IMR-90 (cell line): ENCODE data around the gene KLC4. TPM values are rescaled to one million over a fixed set of nuclear protein-coding genes. Genes with fewer than 3 reads are reported as not detected.

Source experiments
- polyA plus RNA-seq, 3 experiments: library from polyadenylated mRNA; depleted of rRNA; stranded (reverse); fragments of >200 nt; gene quantifications; 2 replicates each; pipeline ENCODE4 v1.2.3, GENCODE V29; 2012; ENCODE audit warnings: low replicate concordance in 1 of 3
- total RNA-seq: library from RNA; depleted of rRNA; stranded (reverse); fragments of >200 nt; gene quantifications from 2 replicates; pipeline ENCODE4 v1.2.3, GENCODE V29; 2012; rRNA removed

KLC4 gene
- total and polyA plus RNA-seq, 2 of the 4 experiments (the other 2 are of a cell fraction) = 10.9 to 13.0 TPM

Other genes with a start within 250 kb of the KLC4 start
- gene RPL7L1, start 180.0 kb upstream of the KLC4 start, total RNA-seq = 112 and 125 TPM in 2 replicates
- 31.3 and 43.0 TPM in 2 replicates for gene RPL7L1, start 180.0 kb upstream of the KLC4 start, polyA plus RNA-seq (2012; rRNA removed)
- gene PTCRA, start 143.6 kb upstream of the KLC4 start, total RNA-seq = not detected in 2 replicates
- gene PTCRA, start 143.6 kb upstream of the KLC4 start, polyA plus RNA-seq (2012; rRNA removed) = not detected in 2 replicates
- 13.3 and 15.3 TPM in 2 replicates for gene CNPY3, start 130.2 kb upstream of the KLC4 start, total RNA-seq
- 39.2 and 39.8 TPM in 2 replicates for gene CNPY3, start 130.2 kb upstream of the KLC4 start, polyA plus RNA-seq (2012; rRNA removed)
- gene GNMT, start 98.9 kb upstream of the KLC4 start, total RNA-seq = not detected in 2 replicates
- 0.36 TPM in 1 of 2 replicates, not detected in the other for gene GNMT, start 98.9 kb upstream of the KLC4 start, polyA plus RNA-seq (2012; rRNA removed)
- 9.4 and 10.6 TPM in 2 replicates for gene PEX6, start 80.5 kb upstream of the KLC4 start, total RNA-seq
- gene PEX6, start 80.5 kb upstream of the KLC4 start, polyA plus RNA-seq (2012; rRNA removed) = 9.6 and 10.4 TPM in 2 replicates
- 60.5 and 68.8 TPM in 2 replicates for gene PPP2R5D, start 75.1 kb upstream of the KLC4 start, total RNA-seq
- 50.6 and 55.6 TPM in 2 replicates for gene PPP2R5D, start 75.1 kb upstream of the KLC4 start, polyA plus RNA-seq (2012; rRNA removed)
- 116 and 119 TPM in 2 replicates for gene MEA1, start 45.7 kb upstream of the KLC4 start, total RNA-seq
- gene MEA1, start 45.7 kb upstream of the KLC4 start, polyA plus RNA-seq (2012; rRNA removed) = 126 TPM in 2 replicates
- 69.7 and 76.0 TPM in 2 replicates for gene KLHDC3, start 45.4 kb upstream of the KLC4 start, total RNA-seq
- 50.5 and 57.1 TPM in 2 replicates for gene KLHDC3, start 45.4 kb upstream of the KLC4 start, polyA plus RNA-seq (2012; rRNA removed)
- gene RRP36, start 38.0 kb upstream of the KLC4 start, total RNA-seq = 106 and 114 TPM in 2 replicates
- 54.3 and 55.1 TPM in 2 replicates for gene RRP36, start 38.0 kb upstream of the KLC4 start, polyA plus RNA-seq (2012; rRNA removed)
- gene CUL7, start 5.8 kb upstream of the KLC4 start, total RNA-seq = 33.3 and 39.3 TPM in 2 replicates
- 38.0 and 39.9 TPM in 2 replicates for gene CUL7, start 5.8 kb upstream of the KLC4 start, polyA plus RNA-seq (2012; rRNA removed)
- gene MRPL2, start 197 bp upstream of the KLC4 start, total RNA-seq = 15.8 and 18.1 TPM in 2 replicates
- gene MRPL2, start 197 bp upstream of the KLC4 start, polyA plus RNA-seq (2012; rRNA removed) = 45.9 and 46.8 TPM in 2 replicates
- gene PTK7, start 16.7 kb downstream of the KLC4 start, total RNA-seq = 44.4 and 47.1 TPM in 2 replicates
- gene PTK7, start 16.7 kb downstream of the KLC4 start, polyA plus RNA-seq (2012; rRNA removed) = 122 and 142 TPM in 2 replicates
- gene SRF, start 111.6 kb downstream of the KLC4 start, total RNA-seq = 20.6 TPM in 2 replicates
- gene SRF, start 111.6 kb downstream of the KLC4 start, polyA plus RNA-seq (2012; rRNA removed) = 56.3 and 69.1 TPM in 2 replicates
- 6.1 and 7.7 TPM in 2 replicates for gene CUL9, start 122.6 kb downstream of the KLC4 start, total RNA-seq
- gene CUL9, start 122.6 kb downstream of the KLC4 start, polyA plus RNA-seq (2012; rRNA removed) = 19.1 and 19.5 TPM in 2 replicates
- 19.0 and 22.8 TPM in 2 replicates for gene DNPH1, start 169.8 kb downstream of the KLC4 start, total RNA-seq
- gene DNPH1, start 169.8 kb downstream of the KLC4 start, polyA plus RNA-seq (2012; rRNA removed) = 47.8 and 58.0 TPM in 2 replicates
- gene TTBK1, start 183.8 kb downstream of the KLC4 start, total RNA-seq = under 0.01 TPM in 1 of 2 replicates, not detected in the other
- gene TTBK1, start 183.8 kb downstream of the KLC4 start, polyA plus RNA-seq (2012; rRNA removed) = 0.01 and 0.02 TPM in 2 replicates
- gene SLC22A7, start 238.6 kb downstream of the KLC4 start, total RNA-seq = not detected in 2 replicates
- not detected in 2 replicates for gene SLC22A7, start 238.6 kb downstream of the KLC4 start, polyA plus RNA-seq (2012; rRNA removed)
- not detected in 2 replicates for gene CRIP3, start 249.2 kb downstream of the KLC4 start, total RNA-seq
- gene CRIP3, start 249.2 kb downstream of the KLC4 start, polyA plus RNA-seq (2012; rRNA removed) = not detected in 2 replicates